Thyroid gland (tissue), 4 donors: ENCODE measurements around the gene ADGRG6. TPM values are rescaled to one million over a fixed set of nuclear protein-coding genes. Genes with fewer than 3 reads are reported as not detected.

Source experiments
- DNase-seq, 2 donors: peaks; one replicate each; pipeline ENCODE4 v3.0.0-alpha.2; 2019
- H3K27ac ChIP-seq, 3 donors: fragments of 200-600 bp; sonication (generic); 1 replicate in 2 of 3; 2 replicates in 1 of 3; pipeline ENCODE4 v1.5.1; 2016 to 2019; ENCODE audit warnings: mild to moderate bottlenecking in 1 of 3, moderate library complexity in 1 of 3
- H3K27me3 ChIP-seq: fragments of 200-600 bp; sonication (generic); one replicate; pipeline ENCODE4 v1.5.1; 2019
- H3K36me3 ChIP-seq, 2 donors: fragments of 200-600 bp; sonication (generic); one replicate each; pipeline ENCODE4 v1.5.1; 2016 to 2019
- H3K4me1 ChIP-seq, 2 donors: fragments of 200-600 bp; sonication (generic); one replicate each; pipeline ENCODE4 v1.5.1; 2017 to 2019
- H3K4me3 ChIP-seq, 3 donors: fragments of 200-600 bp; sonication (generic); replicated peaks in 1 of 3; 1 replicate in 2 of 3; 2 replicates in 1 of 3; pipeline ENCODE4 v1.5.1; 2016; ENCODE audit warnings: mild to moderate bottlenecking in 1 of 3
- H3K9me3 ChIP-seq: fragments of 200-600 bp; sonication (generic); one replicate; pipeline ENCODE4 v1.5.1; 2017
- POLR2A ChIP-seq, 2 donors: fragments of 450-650 bp; IDR thresholded peaks; one replicate each; pipeline ENCODE4 v1.6.1; 2017; ENCODE audit warnings: antibody characterized with exemption in 2 of 2, mild to moderate bottlenecking in 2 of 2, moderate library complexity in 1 of 2
- WGBS, 2 donors: methylation state at CpG; one replicate each; pipeline ENCODE4 v1.1.5; 2017; 5-methylcytosine and 5-hydroxymethylcytosine counted together
- intact Hi-C: fragments of 100-400 bp; cut with DNase I; formaldehyde crosslinking; loops from one replicate; pipeline ENCODE4 v1.15.1; 2023
- total RNA-seq, 4 donors: library from RNA; depleted of rRNA; stranded (reverse); fragments of >200 nt; gene quantifications; one replicate each; pipeline ENCODE4 v1.2.3, GENCODE V29; 2016
- TF ChIP-seq, protein P1 (sequence below), 6 experiments: fragments of 200-600 bp in 3 of 6; fragments of 450-650 bp in 3 of 6; sonication (generic) in 3 of 6; IDR thresholded peaks; one replicate each; pipeline ENCODE4 v1.5.1; 2016 to 2019; ENCODE audit warnings: antibody characterized with exemption in 6 of 6, mild to moderate bottlenecking in 2 of 6, inconsistent platforms in 1 of 6, moderate library complexity in 1 of 6

Gene ADGRG6
- total RNA-seq, 4 donors from 2014 or later = 2.9 to 10.5 (median 7.1) TPM

GRCh38 chr6:142459271-142459670 is 157.5 kb downstream of the ADGRG6 start:
- intact Hi-C loops = no loop called here
- no peak for TF ChIP-seq POLR2A (IDR thresholded peaks at IDR 0.05)
- TF ChIP-seq, protein P1, sequence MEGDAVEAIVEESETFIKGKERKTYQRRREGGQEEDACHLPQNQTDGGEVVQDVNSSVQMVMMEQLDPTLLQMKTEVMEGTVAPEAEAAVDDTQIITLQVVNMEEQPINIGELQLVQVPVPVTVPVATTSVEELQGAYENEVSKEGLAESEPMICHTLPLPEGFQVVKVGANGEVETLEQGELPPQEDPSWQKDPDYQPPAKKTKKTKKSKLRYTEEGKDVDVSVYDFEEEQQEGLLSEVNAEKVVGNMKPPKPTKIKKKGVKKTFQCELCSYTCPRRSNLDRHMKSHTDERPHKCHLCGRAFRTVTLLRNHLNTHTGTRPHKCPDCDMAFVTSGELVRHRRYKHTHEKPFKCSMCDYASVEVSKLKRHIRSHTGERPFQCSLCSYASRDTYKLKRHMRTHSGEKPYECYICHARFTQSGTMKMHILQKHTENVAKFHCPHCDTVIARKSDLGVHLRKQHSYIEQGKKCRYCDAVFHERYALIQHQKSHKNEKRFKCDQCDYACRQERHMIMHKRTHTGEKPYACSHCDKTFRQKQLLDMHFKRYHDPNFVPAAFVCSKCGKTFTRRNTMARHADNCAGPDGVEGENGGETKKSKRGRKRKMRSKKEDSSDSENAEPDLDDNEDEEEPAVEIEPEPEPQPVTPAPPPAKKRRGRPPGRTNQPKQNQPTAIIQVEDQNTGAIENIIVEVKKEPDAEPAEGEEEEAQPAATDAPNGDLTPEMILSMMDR (IDR thresholded peaks at IDR 0.05) = no peak
- DNase-seq = no peak
- 82 to 84% methylated on average over 1 of the region's 1 CpG for WGBS, 2 donors
- H3K27me3 ChIP-seq = no peaks in the 10 kb centered on the region
- no peaks in the 10 kb centered on the region for H3K4me1 ChIP-seq
- H3K27ac ChIP-seq = no peak overlapping the region
- no peaks in the 10 kb centered on the region for H3K9me3 ChIP-seq
- H3K36me3 ChIP-seq = no peaks in the 10 kb centered on the region
- H3K4me3 ChIP-seq = no peak overlapping the region

DNA sequence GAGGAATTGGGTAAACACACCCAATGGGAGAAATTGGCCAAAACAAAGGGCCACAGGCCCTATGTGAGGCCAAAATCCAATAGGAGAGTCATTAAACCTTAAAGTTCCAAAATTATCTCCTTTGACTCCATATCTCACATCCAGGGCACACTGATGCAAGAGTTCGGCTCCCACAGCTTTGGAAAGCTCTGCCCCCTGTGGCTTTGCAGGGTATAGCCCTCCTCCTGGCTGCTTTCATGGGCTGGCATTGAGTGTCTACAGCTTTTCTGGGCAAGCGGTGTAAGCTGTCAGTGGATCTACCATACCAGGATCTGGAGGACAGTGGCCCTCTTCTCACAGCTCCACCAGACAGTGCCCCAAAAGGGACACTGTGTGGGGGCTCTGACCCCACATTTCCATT is 160.5 kb downstream of the ADGRG6 start:
- Histone ChIP-seq H3K27me3 (no peaks in the 10 kb centered on the region), H3K27ac (no peak overlapping the region), H3K4me1 (no peaks in the 10 kb centered on the region), H3K36me3 (no peaks in the 10 kb centered on the region), H3K4me3 (no peak overlapping the region), H3K9me3 (no peaks in the 10 kb centered on the region)
- no peak for TF ChIP-seq POLR2A (IDR thresholded peaks at IDR 0.05)
- TF ChIP-seq, protein P1 (IDR thresholded peaks at IDR 0.05) = no peak
- DNase-seq = no peak
- intact Hi-C loops = no loop called here
- WGBS, 2 donors = 88 to 97% methylated on average over 2 of the region's 2 CpGs

DNA sequence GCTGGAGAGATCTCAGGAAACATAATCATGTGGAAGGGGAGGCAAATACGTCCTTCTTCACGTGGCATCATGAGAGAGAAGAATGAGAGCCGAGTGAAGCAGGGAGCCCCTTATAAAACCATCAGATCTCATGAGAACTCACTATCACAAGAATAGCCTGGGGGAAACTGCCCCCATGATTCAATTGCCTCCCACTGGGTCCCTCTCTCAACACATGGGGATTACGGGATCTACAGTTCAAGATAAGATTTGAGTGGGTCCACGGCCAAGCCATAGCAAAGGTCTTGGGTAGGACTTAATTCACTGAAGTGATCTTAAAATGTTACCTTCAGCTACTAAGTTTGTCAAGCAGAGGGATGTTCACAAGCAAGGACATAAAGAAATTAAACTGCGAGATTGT is 162.2 kb downstream of the ADGRG6 start:
- DNase-seq = no peak
- Histone ChIP-seq H3K27ac (no peak overlapping the region), H3K9me3 (no peaks in the 10 kb centered on the region), H3K27me3 (no peaks in the 10 kb centered on the region), H3K4me1 (no peaks in the 10 kb centered on the region), H3K4me3 (no peak overlapping the region), H3K36me3 (no peaks in the 10 kb centered on the region)
- TF ChIP-seq, protein P1 (IDR thresholded peaks at IDR 0.05) = no peak
- no peak for TF ChIP-seq POLR2A (IDR thresholded peaks at IDR 0.05)
- intact Hi-C loops = no loop called here
- 89 to 92% methylated on average over 6 of the region's 6 CpGs for WGBS, 2 donors

- no peak for DNase-seq
- TF ChIP-seq, protein P1 (IDR thresholded peaks at IDR 0.05) = no peak
- TF ChIP-seq POLR2A (IDR thresholded peaks at IDR 0.05) = no peak
- H3K4me3 ChIP-seq = no peak overlapping the region
- H3K36me3 ChIP-seq = no peaks in the 10 kb centered on the region
- H3K27ac ChIP-seq = no peak overlapping the region
- 85 to 86% methylated on average over 1 of the region's 1 CpG for WGBS, 2 donors
- H3K27me3 ChIP-seq = no peaks in the 10 kb centered on the region
- intact Hi-C loops = no loop called here
- H3K4me1 ChIP-seq = no peaks in the 10 kb centered on the region
- H3K9me3 ChIP-seq = no peaks in the 10 kb centered on the region
These were observed 167.4 kb downstream of the ADGRG6 start for GRCh38 chr6:142469220-142469619.

GRCh38 chr6:142470421-142470820 is 168.6 kb downstream of the ADGRG6 start:
- no peak for TF ChIP-seq POLR2A (IDR thresholded peaks at IDR 0.05)
- TF ChIP-seq, protein P1 (IDR thresholded peaks at IDR 0.05) = no peak
- no peak for DNase-seq
- Histone ChIP-seq H3K4me1 (no peaks in the 10 kb centered on the region), H3K9me3 (no peaks in the 10 kb centered on the region), H3K4me3 (no peak overlapping the region), H3K27ac (no peak overlapping the region), H3K27me3 (no peaks in the 10 kb centered on the region), H3K36me3 (no peaks in the 10 kb centered on the region)
- intact Hi-C loops = no loop called here
- 83% methylated on average over 1 of the region's 1 CpG for WGBS, 2 donors
